ENCODE measurements around the gene RNF126.

- TF ChIP-seq CTCF (IDR thresholded peaks at IDR 0.05; ENCODE audit: insufficient read depth, low read depth, low read length) (no peak), EZH2 (IDR thresholded peaks at IDR 0.05; ENCODE audit: insufficient read depth, low read length) (no peak)
Measured at GRCh38 chr19:642767-643727, 20.0 kb downstream of the RNF126 start.

All from astrocyte (in vitro differentiated cells and primary cell).